Measurements from ENCODE around the gene TGOLN2.

DNA sequence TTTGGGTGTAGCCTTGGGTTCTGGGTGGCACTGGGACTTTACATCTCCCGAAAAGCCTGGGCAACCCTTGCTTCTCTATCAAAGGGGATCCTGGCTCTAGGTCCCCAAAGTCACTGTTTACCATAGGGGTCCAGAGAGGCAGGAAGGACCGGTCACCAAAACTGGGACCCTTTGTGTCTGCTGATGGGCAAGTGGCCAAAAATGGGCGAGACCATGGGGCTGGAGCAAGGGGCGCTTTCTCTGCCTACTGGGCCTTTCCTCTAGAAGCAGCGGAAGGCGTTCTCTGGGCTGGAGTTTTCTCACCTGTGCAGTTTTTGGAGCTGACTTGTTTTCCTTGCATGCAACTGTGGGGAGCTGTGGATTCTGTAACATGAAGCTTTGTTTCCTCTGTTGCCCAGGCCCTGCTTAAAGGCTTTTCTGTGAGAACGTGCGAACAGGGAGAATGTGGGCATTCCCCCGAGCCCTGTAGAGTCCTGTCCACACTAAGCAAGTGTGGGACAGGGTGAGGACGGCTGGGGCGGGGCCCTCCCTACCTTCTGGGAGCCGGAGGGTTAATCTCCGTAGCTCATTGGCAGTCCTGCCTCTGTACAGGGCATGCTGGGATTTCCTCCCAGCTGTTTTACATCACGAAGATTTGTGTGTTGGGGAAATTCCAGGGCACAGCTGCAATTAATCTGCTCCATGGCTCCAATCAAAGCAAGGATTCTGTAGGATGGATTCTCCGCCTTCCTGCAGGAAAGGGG is 50.2 kb downstream of the TGOLN2 start:
- no peak for TF ChIP-seq CTCF (conservative IDR thresholded peaks at IDR 0.05)
- TF ChIP-seq EZH2 (IDR thresholded peaks at IDR 0.05; ENCODE audit: low read depth): no peak
